GM19397 (cell line): ENCODE measurements around the gene C19orf44.
A peak's percentile ranks its signal among the peaks of the same experiment; 100 is the strongest.
"Not testable (repeated sequence)": the region's sequence is repeated elsewhere in the genome, so short reads cannot be mapped to it uniquely, and the experiment has no call there.

Source experiments
- ATAC-seq: cut with Tn5 transposase; IDR thresholded peaks from one replicate; pipeline ENCODE4 v1.9.1; 2021; ENCODE audit warnings: mild to moderate bottlenecking, moderate library complexity; ENCODE audit not compliant: unreplicated experiment

C19orf44 gene

GRCh38 chr19:16495982-16496612 lies at the start of gene C19orf44, which contains the start of gene CALR3:
Gene C19orf44 (plus strand): TSS chr19:16496394. CDS start chr19:16500793, 4,399 bp downstream.
Gene CALR3 (minus strand): TSS chr19:16496167. CDS start chr19:16496129, 38 bp downstream.
- peak; percentile 97 for ATAC-seq

- no peak for ATAC-seq
These were observed 49.3 kb upstream of the C19orf44 start for GRCh38 chr19:16446724-16447368.

- ATAC-seq: not testable (repeated sequence)
These were observed 47.3 kb upstream of the C19orf44 start for GRCh38 chr19:16448872-16449271.

- peak; percentile 44 for ATAC-seq
These were observed 46.7 kb upstream of the C19orf44 start for GRCh38 chr19:16449330-16449961.

- no peak for ATAC-seq
These were observed 43.9 kb upstream of the C19orf44 start for GRCh38 chr19:16452325-16452724.

- ATAC-seq: no peak
These were observed 41.8 kb upstream of the C19orf44 start for GRCh38 chr19:16454351-16454918.

GRCh38 chr19:16455489-16455888 lies 40.7 kb upstream of the C19orf44 start:
- ATAC-seq: no peak

- no peak for ATAC-seq
These were observed 39.5 kb upstream of the C19orf44 start for GRCh38 chr19:16456652-16457194.

- ATAC-seq: no peak
These were observed 38.8 kb upstream of the C19orf44 start for GRCh38 chr19:16457195-16457953.

GRCh38 chr19:16457954-16458331 lies 38.3 kb upstream of the C19orf44 start:
- ATAC-seq: no peak

- ATAC-seq: no peak
These were observed 37.5 kb upstream of the C19orf44 start for GRCh38 chr19:16458391-16459341.

GRCh38 chr19:16459680-16460079 lies 36.5 kb upstream of the C19orf44 start:
- no peak for ATAC-seq

- ATAC-seq: no peak
These were observed 35.7 kb upstream of the C19orf44 start for GRCh38 chr19:16460454-16460853.

GRCh38 chr19:16461630-16462051 lies 34.6 kb upstream of the C19orf44 start:
- ATAC-seq: no peak

- no peak for ATAC-seq
These were observed 33.4 kb upstream of the C19orf44 start for GRCh38 chr19:16462757-16463250.

- no peak for ATAC-seq
These were observed 32.7 kb upstream of the C19orf44 start for GRCh38 chr19:16463341-16463990.

GRCh38 chr19:16463991-16464575 lies 32.1 kb upstream of the C19orf44 start:
- ATAC-seq: no peak

GRCh38 chr19:16465239-16465638 lies 31.0 kb upstream of the C19orf44 start:
- ATAC-seq: no peak
